Fibroblast of skin of right biceps (primary cell): ENCODE results near the gene PLEK2.
A peak's percentile ranks its signal among the peaks of the same experiment; 100 is the strongest.
"Not testable (repeated sequence)": the region's sequence is repeated elsewhere in the genome, so short reads cannot be mapped to it uniquely, and the experiment has no call there.

ENCODE experiments used
- DNase-seq: peaks from one replicate; pipeline ENCODE4 v3.0.0-alpha.2; 2013

Gene PLEK2

GRCh38 chr14:67411820-67412421, at the start of gene PLEK2:
Gene PLEK2, minus strand, starts transcription at chr14:67412165. Its CDS starts 106 bp downstream, at chr14:67412059.
- DNase-seq, result peak; percentile 53

- DNase-seq, result no peak
Observed at GRCh38 chr14:67461341-67461985, 49.5 kb upstream of the PLEK2 start.

- DNase-seq, result no peak
Observed at GRCh38 chr14:67459336-67459735, 47.4 kb upstream of the PLEK2 start.

- no peak for DNase-seq
Observed at GRCh38 chr14:67457782-67458181, 45.8 kb upstream of the PLEK2 start.

GRCh38 chr14:67456732-67457131, 44.8 kb upstream of the PLEK2 start:
- no peak for DNase-seq

GRCh38 chr14:67453575-67454300, 41.8 kb upstream of the PLEK2 start:
- no peak for DNase-seq

- DNase-seq, result not testable (repeated sequence)
Observed at GRCh38 chr14:67451667-67452066, 39.7 kb upstream of the PLEK2 start.

- no peak for DNase-seq
Observed at GRCh38 chr14:67449096-67449495, 37.1 kb upstream of the PLEK2 start.

- no peak for DNase-seq
Observed at GRCh38 chr14:67447033-67447381, 35.0 kb upstream of the PLEK2 start.

- DNase-seq, result no peak
Observed at GRCh38 chr14:67446371-67447032, 34.5 kb upstream of the PLEK2 start.

- no peak for DNase-seq
Observed at GRCh38 chr14:67444395-67444794, 32.4 kb upstream of the PLEK2 start.

- no peak for DNase-seq
Observed at GRCh38 chr14:67442139-67442906, 30.4 kb upstream of the PLEK2 start.

- DNase-seq, result no peak
Observed at GRCh38 chr14:67441672-67442071, 29.7 kb upstream of the PLEK2 start.

- no peak for DNase-seq
Observed at GRCh38 chr14:67441256-67441655, 29.3 kb upstream of the PLEK2 start.

GRCh38 chr14:67440513-67440912, 28.5 kb upstream of the PLEK2 start:
- no peak for DNase-seq

GRCh38 chr14:67438969-67439368, 27.0 kb upstream of the PLEK2 start:
- no peak for DNase-seq

- DNase-seq, result no peak
Observed at GRCh38 chr14:67436006-67436866, 24.3 kb upstream of the PLEK2 start.

- no peak for DNase-seq
Observed at GRCh38 chr14:67435603-67436002, 23.6 kb upstream of the PLEK2 start.

GRCh38 chr14:67432050-67432564, 20.1 kb upstream of the PLEK2 start:
- peak; percentile 28 for DNase-seq

GRCh38 chr14:67429510-67430205, 17.7 kb upstream of the PLEK2 start:
- peak; percentile 41 for DNase-seq

GRCh38 chr14:67428501-67429031, 16.6 kb upstream of the PLEK2 start:
- peak; percentile 61 for DNase-seq
